H1 (cell line): ENCODE measurements around the gene RIPPLY2. TPM values are rescaled to one million over a fixed set of nuclear protein-coding genes. Genes with fewer than 3 reads are reported as not detected.
A peak's percentile ranks its signal among the peaks of the same experiment; 100 is the strongest.

Experiments used
- CTCF ChIA-PET: fragments of 300-600 bp; sonication (Branson Sonifier 250); formaldehyde crosslinking; loops from one replicate; lab custom pipeline; 2021; ENCODE audit not compliant: partially characterized antibody; lab: Charles Lee
- POLR2A ChIA-PET: fragments of 300-600 bp; sonication (Branson Sonifier 250); formaldehyde crosslinking; loops from one replicate; lab custom pipeline; 2021; ENCODE audit warnings: inconsistent platforms; ENCODE audit not compliant: partially characterized antibody; lab: Charles Lee
- DNase-seq, 2 experiments: peaks; one replicate each; pipeline versions ENCODE4 v3.0.0 to v3.0.0-alpha.2; 2010 to 2022; ENCODE audit warnings: low spot score in 2 of 2, low read depth in 1 of 2, mixed read lengths in 1 of 2
- FAIRE-seq: peaks from 2 replicates; lab custom pipeline; 2011; peaks lifted over from hg19 to GRCh38; lab: Jason Lieb, UNC
- H2AFZ ChIP-seq: 2 replicates; pipeline ENCODE4 v1.8.1; 2012; ENCODE audit warnings: low read length, inconsistent platforms
- H2AK5ac ChIP-seq: 2 replicates; pipeline ENCODE4 v1.6.1; 2013; ENCODE audit warnings: low read depth, low read length
- H2BK120ac ChIP-seq: replicated peaks from 2 replicates; pipeline ENCODE3; 2013; ENCODE audit warnings: low read depth, low read length, inconsistent platforms
- H2BK12ac ChIP-seq: 2 replicates; pipeline ENCODE4 v1.6.1; 2013; ENCODE audit warnings: low read depth, low read length
- H2BK15ac ChIP-seq: 2 replicates; pipeline ENCODE4 v1.6.1; 2013; ENCODE audit warnings: low read length
- H2BK20ac ChIP-seq: 2 replicates; pipeline ENCODE4 v1.6.1; 2013; ENCODE audit warnings: low read length
- H2BK5ac ChIP-seq: 2 replicates; pipeline ENCODE4 v1.6.1; 2013; ENCODE audit warnings: low read depth, low read length
- H3K14ac ChIP-seq: 2 replicates; pipeline ENCODE4 v1.6.1; 2013; ENCODE audit warnings: inconsistent platforms; ENCODE audit not compliant: insufficient read length
- H3K18ac ChIP-seq: 2 replicates; pipeline ENCODE4 v1.6.1; 2013; ENCODE audit warnings: low read length; ENCODE audit errors: extremely low read depth
- H3K23ac ChIP-seq: 2 replicates; pipeline ENCODE4 v1.6.1; 2013; ENCODE audit warnings: inconsistent platforms; ENCODE audit not compliant: insufficient read length
- H3K23me2 ChIP-seq: 2 replicates; pipeline ENCODE4 v1.6.1; 2013; ENCODE audit warnings: low read depth, low read length
- H3K27ac ChIP-seq: 2 replicates; pipeline ENCODE4 v1.6.1; 2011; ENCODE audit warnings: low read depth, low read length, inconsistent platforms
- H3K27me3 ChIP-seq, 4 experiments: replicated peaks in 1 of 4; 1 replicate in 1 of 4; 2 replicates in 3 of 4; pipeline versions ENCODE4 v1.6.1 to v1.8.1; 2011 to 2013; ENCODE audit warnings: low read length in 3 of 4, mild to moderate bottlenecking in 3 of 4, inconsistent platforms in 2 of 4, mixed read lengths in 2 of 4, moderate library complexity in 1 of 4; ENCODE audit not compliant: control insufficient read depth in 3 of 4, insufficient read depth in 3 of 4; ENCODE audit errors: extremely low read depth in 1 of 4
- H3K36me3 ChIP-seq, 4 experiments: 2 replicates each; pipeline versions ENCODE4 v1.6.1 to v1.8.1; 2011 to 2013; ENCODE audit warnings: mild to moderate bottlenecking in 4 of 4, low read length in 3 of 4, moderate library complexity in 2 of 4, control low read depth in 1 of 4, inconsistent platforms in 1 of 4; ENCODE audit not compliant: insufficient read depth in 4 of 4, control insufficient read depth in 2 of 4
- H3K4ac ChIP-seq: replicated peaks from 2 replicates; pipeline ENCODE3; 2013; ENCODE audit warnings: low read length, low read depth, mixed read lengths, inconsistent platforms; ENCODE audit not compliant: insufficient read length
- H3K4me1 ChIP-seq, 4 experiments: replicated peaks in 1 of 4; 1 replicate in 1 of 4; 2 replicates in 3 of 4; pipeline versions ENCODE4 v1.6.1 to v1.8.1; 2011 to 2013; ENCODE audit warnings: low read length in 3 of 4, inconsistent platforms in 2 of 4, mixed read lengths in 1 of 4; ENCODE audit not compliant: insufficient read depth in 4 of 4, control insufficient read depth in 3 of 4
- H3K4me2 ChIP-seq, 2 experiments: 2 replicates each; pipeline versions ENCODE4 v1.6.1 to v1.8.1; 2011 to 2013; ENCODE audit warnings: low read depth in 2 of 2, low read length in 2 of 2, control low read depth in 1 of 2, inconsistent platforms in 1 of 2, mild to moderate bottlenecking in 1 of 2; ENCODE audit not compliant: insufficient read depth in 1 of 2
- H3K4me3 ChIP-seq, 4 experiments: fragments of 200-600, 300-600 bp in 1 of 4; sonication (generic), shearing (Covaris generic), sonication (Bioruptor Twin) in 1 of 4; 2 replicates each; pipeline versions ENCODE4 v1.5.1 to v1.8.1; 2011 to 2016; ENCODE audit warnings: low read length in 4 of 4, low read depth in 3 of 4, control low read depth in 2 of 4, inconsistent platforms in 2 of 4, mild to moderate bottlenecking in 2 of 4, mixed read lengths in 1 of 4, moderate library complexity in 1 of 4; ENCODE audit not compliant: insufficient read depth in 2 of 4; ENCODE audit errors: extremely low read depth in 1 of 4
- H3K56ac ChIP-seq: replicated peaks from 2 replicates; pipeline ENCODE3; 2013; ENCODE audit warnings: low read depth, mild to moderate bottlenecking, mixed read lengths, low read length, inconsistent platforms; ENCODE audit not compliant: insufficient read length
- H3K79me1 ChIP-seq: 2 replicates; pipeline ENCODE4 v1.6.1; 2013; ENCODE audit warnings: low read depth, low read length, control low read depth
- H3K79me2 ChIP-seq, 2 experiments: 2 replicates each; pipeline versions ENCODE4 v1.6.1 to v1.8.1; 2012 to 2013; ENCODE audit warnings: low read length in 2 of 2, mild to moderate bottlenecking in 2 of 2, inconsistent platforms in 1 of 2; ENCODE audit not compliant: insufficient read depth in 2 of 2, control insufficient read depth in 1 of 2
- H3K9ac ChIP-seq, 4 experiments: replicated peaks in 1 of 4; 1 replicate in 1 of 4; 2 replicates in 3 of 4; pipeline versions ENCODE4 v1.6.1 to v1.8.1; 2011 to 2013; ENCODE audit warnings: low read depth in 3 of 4, low read length in 3 of 4, control low read depth in 2 of 4, mild to moderate bottlenecking in 2 of 4, moderate library complexity in 2 of 4, inconsistent platforms in 1 of 4; ENCODE audit errors: extremely low read depth in 1 of 4
- H3K9me3 ChIP-seq, 2 experiments: 2 replicates each; pipeline versions ENCODE4 v1.6.1 to v1.8.1; 2012 to 2013; ENCODE audit warnings: mild to moderate bottlenecking in 2 of 2, moderate library complexity in 2 of 2, control low read depth in 1 of 2, inconsistent platforms in 1 of 2, low read depth in 1 of 2, low read length in 1 of 2, mixed read lengths in 1 of 2; ENCODE audit not compliant: insufficient read depth in 2 of 2
- H4K20me1 ChIP-seq, 2 experiments: replicated peaks in 1 of 2; 2 replicates each; pipeline versions ENCODE3 to v1.8.1; 2011 to 2013; ENCODE audit warnings: inconsistent platforms in 2 of 2, low read length in 2 of 2, mild to moderate bottlenecking in 1 of 2; ENCODE audit not compliant: insufficient read depth in 2 of 2, control insufficient read depth in 1 of 2
- H4K5ac ChIP-seq: 2 replicates; pipeline ENCODE4 v1.6.1; 2013; ENCODE audit warnings: low read length, low read depth, mixed read lengths, inconsistent platforms; ENCODE audit not compliant: insufficient read length
- H4K8ac ChIP-seq: 2 replicates; pipeline ENCODE4 v1.8.0; 2013; ENCODE audit warnings: mild to moderate bottlenecking, moderate library complexity, low read length, inconsistent platforms; ENCODE audit not compliant: insufficient read depth; ENCODE audit errors: extremely low read depth
- H4K91ac ChIP-seq: replicated peaks from 2 replicates; pipeline ENCODE3; 2013; ENCODE audit warnings: low read length, mixed read lengths, inconsistent platforms; ENCODE audit not compliant: insufficient read length
- PHF8 ChIP-seq: fragments of 200-600 bp; sonication (generic); conservative IDR thresholded peaks from 2 replicates; pipeline ENCODE4 v1.7.1; 2012; ENCODE audit warnings: low read depth, mild to moderate bottlenecking, inconsistent platforms, low read length, moderate library complexity
- POU5F1 ChIP-seq: IDR thresholded peaks from 2 replicates; pipeline ENCODE4 v1.6.1; 2011; ENCODE audit warnings: low read depth, mild to moderate bottlenecking, low read length, moderate library complexity
- RXRA ChIP-seq: IDR thresholded peaks from 2 replicates; pipeline ENCODE4 v1.6.1; 2011; ENCODE audit warnings: low read depth, mild to moderate bottlenecking, low read length, moderate library complexity; ENCODE audit not compliant: insufficient read depth
- SRF ChIP-seq: IDR thresholded peaks from 2 replicates; pipeline ENCODE4 v1.6.1; 2011; ENCODE audit warnings: mild to moderate bottlenecking, low read depth, low read length, moderate library complexity
- TAF7 ChIP-seq: optimal IDR thresholded peaks from 2 replicates; pipeline ENCODE3; 2011; ENCODE audit warnings: low read depth, mild to moderate bottlenecking, inconsistent platforms, low read length, moderate library complexity, borderline replicate concordance
- WGBS, 2 experiments: shearing (Covaris generic) in 1 of 2; methylation state at CpG; one replicate each; pipeline versions ENCODE4 v1.1.6 to v1.1.7; 2013 to 2015; ENCODE audit warnings: low lambda C conversion rate in 2 of 2, mixed read lengths in 2 of 2, inconsistent platforms in 1 of 2, low coverage in 1 of 2, missing lambda C conversion rate in 1 of 2; ENCODE audit not compliant: insufficient replicate concordance in 2 of 2, insufficient coverage in 1 of 2, insufficient read length in 1 of 2; ENCODE audit errors: extremely low coverage in 1 of 2, missing lambda C conversion rate in 1 of 2; 5-methylcytosine and 5-hydroxymethylcytosine counted together
- polyA plus RNA-seq, 7 experiments: library from polyadenylated mRNA; depleted of rRNA in 3 of 7; stranded (reverse) in 5 of 7; unstranded in 2 of 7; fragments of >200 nt in 5 of 7; fragments of 200-250 nt in 2 of 7; gene quantifications; 1 replicate in 5 of 7; 2 replicates in 1 of 7; 4 replicates in 1 of 7; pipeline versions ENCODE4 v1.2.1 to v1.2.3, GENCODE V29; 2011 to 2013; ENCODE audit warnings: missing spikeins in 2 of 7, mixed read lengths in 2 of 7
- total RNA-seq: library from RNA; stranded (reverse); fragmentation: NEBNext Ultra II Directional; extraction: Animal tissue kit (Norgen Biotek cat#: 25700); gene quantifications from 2 replicates; pipeline ENCODE4 v1.2.1, GENCODE V29; 2021

RIPPLY2 gene
- total and polyA plus RNA-seq, 2 of the 8 experiments (the other 6 are each of a cell fraction or from before 2014, with no cell fraction given): 0.74 to 1.5 TPM

- H2BK5ac ChIP-seq: no peak overlapping the region
- WGBS, 2 experiments: 79% methylated on average over 5 of the region's 5 CpGs; no CpG with 5 or more reads in 1 of the 2 experiments
- H3K4ac ChIP-seq: no peak overlapping the region
- H3K14ac ChIP-seq: no peak overlapping the region
- H2BK20ac ChIP-seq: no peak overlapping the region
- H3K9ac ChIP-seq: no peak overlapping the region
- no peak overlapping the region for H3K23ac ChIP-seq
- H2BK12ac ChIP-seq: no peak overlapping the region
- H4K5ac ChIP-seq: no peak overlapping the region
- no peak overlapping the region for H4K91ac ChIP-seq
- H2BK120ac ChIP-seq: no peak overlapping the region
- no peaks in the 10 kb centered on the region for H3K79me2 ChIP-seq
- ChIA-PET POLR2A (no interaction called here), CTCF (interaction anchor here (3.2 kb wide), 1 partner anchor 239 kb away, joined by 10 read pairs; no protein-coding TSS in a partner anchor)
- no peak for TF ChIP-seq RXRA
- no peak for TF ChIP-seq TAF7
- TF ChIP-seq PHF8: no peak
- no peak for TF ChIP-seq SRF
- TF ChIP-seq POU5F1: no peak
- H2BK15ac ChIP-seq: no peak overlapping the region
- H3K4me2 ChIP-seq: no peak overlapping the region; a peak in 1 of 4 replicates
- DNase-seq (no peak), FAIRE-seq (no peak)
- H3K27ac ChIP-seq: no peak overlapping the region
- H3K36me3 ChIP-seq: no peaks in the 10 kb centered on the region
- H3K4me3 ChIP-seq: peak overlapping the region in 1 of 4 experiments; percentile 69; a peak in 1 of 8 replicates
- peaks cover 1 to 2% of the 10 kb centered on the region in 2 experiments for H4K20me1 ChIP-seq
- H3K9me3 ChIP-seq: no peaks in the 10 kb centered on the region
- peaks cover 1 to 32% (median 21%) of the 10 kb centered on the region in 4 experiments for H3K27me3 ChIP-seq
- no peaks in the 10 kb centered on the region for H3K79me1 ChIP-seq
- no peak overlapping the region for H4K8ac ChIP-seq
- peaks cover 14% of the 10 kb centered on the region for H3K23me2 ChIP-seq
- H3K4me1 ChIP-seq: peaks cover 0 to 4% (median 1%) of the 10 kb centered on the region in 4 experiments; a peak in 4 of 7 replicates
- no peak overlapping the region for H3K18ac ChIP-seq
- no peak overlapping the region for H2AFZ ChIP-seq
- no peak overlapping the region for H2AK5ac ChIP-seq
- no peak overlapping the region for H3K56ac ChIP-seq
Measured at GRCh38 chr6:83854766-83855165, 1.6 kb downstream of the RIPPLY2 start.
